HG03139 (cell line): ENCODE measurements around the gene CD22.

ENCODE experiments used
- ATAC-seq: cut with Tn5 transposase; IDR thresholded peaks from one replicate; pipeline ENCODE4 v1.9.1; 2021; ENCODE audit not compliant: unreplicated experiment

The CD22 gene

DNA sequence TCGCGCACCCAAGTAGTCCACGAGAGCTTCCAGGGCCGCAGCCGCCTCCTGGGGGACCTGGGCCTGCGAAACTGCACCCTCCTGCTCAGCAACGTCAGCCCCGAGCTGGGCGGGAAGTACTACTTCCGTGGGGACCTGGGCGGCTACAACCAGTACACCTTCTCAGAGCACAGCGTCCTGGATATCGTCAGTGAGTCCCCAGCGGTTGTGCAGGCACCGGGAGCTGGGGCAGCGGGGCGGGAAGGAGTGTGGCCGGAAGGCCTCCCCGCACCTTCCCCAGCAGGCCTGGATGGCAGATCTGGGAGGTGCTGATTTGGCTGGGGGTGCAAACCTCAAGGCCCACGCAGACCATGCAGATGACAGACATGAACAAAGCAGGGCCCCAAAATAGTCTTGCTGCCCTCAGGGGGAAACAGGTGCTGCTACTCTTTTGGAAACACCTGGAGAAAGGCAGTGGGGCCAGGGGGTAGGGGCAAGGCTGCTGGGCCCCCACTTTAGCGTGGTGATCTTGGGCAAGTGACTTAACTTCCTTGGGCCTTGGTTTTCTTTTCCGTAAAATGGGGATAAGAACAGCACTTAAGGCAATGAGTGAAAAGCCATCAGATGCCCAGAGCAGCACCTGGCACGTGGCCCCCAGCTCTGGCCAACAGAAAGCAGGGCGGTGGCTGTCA lies 33.1 kb upstream of the CD22 start:
- no peak for ATAC-seq

DNA sequence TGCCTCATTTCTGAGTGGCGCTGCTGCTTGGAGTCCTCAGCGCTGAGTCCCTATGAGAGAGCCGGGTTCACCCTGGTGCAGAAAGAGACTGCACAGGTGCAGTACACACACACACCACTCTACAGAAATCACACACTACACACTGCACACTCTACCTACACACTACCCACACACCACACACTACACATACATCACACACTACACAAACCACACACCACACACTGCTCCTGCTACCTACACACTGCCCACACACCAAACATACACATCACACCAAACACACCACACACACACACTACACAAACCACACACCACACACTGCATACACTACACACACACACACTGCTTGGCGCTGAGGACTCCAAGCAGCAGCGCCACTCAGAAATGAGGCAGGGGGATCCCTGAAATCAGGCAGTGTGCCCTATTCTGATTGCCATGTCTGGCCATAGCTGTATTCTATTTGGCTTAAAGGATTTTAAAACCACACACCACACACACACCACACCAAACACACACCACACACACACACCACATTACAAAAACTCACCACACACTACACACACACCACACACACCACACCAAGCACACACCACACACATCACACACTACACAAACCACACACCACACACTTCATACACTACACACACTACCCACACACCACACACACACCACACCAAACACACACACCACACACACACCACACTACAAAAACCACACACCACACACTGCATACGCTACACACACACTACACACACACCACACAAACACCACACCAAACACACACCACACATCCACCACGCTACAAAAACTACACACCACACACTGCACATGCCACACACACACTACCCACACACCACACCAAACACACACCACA lies 32.1 kb upstream of the CD22 start:
- no peak for ATAC-seq

DNA sequence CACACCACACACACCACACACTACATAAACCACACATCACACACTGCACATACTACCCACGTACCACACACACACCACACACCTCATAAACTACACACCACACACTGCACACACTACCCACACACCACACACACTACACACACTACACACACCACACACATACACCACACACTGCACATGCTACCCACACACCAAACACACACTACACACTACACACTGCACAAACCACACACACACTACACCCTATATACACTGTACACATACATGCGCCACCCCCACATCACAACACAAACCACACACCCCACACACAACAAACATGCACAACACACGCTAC lies 31.5 kb upstream of the CD22 start:
- ATAC-seq, result no peak

DNA sequence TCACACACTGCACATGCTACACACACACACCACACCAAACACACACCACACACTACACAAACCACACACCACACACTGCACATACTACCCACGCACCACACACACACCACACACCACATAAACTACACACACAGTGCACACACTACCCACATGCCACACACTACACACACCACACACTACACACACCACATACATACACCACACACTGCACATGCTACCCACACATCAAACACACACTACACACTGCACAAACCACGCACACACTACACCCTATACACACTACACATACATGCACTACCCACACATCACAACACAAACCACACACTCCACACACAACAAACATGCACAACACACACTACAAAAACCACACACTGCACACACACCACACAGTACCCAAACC lies 31.1 kb upstream of the CD22 start:
- no peak for ATAC-seq

DNA sequence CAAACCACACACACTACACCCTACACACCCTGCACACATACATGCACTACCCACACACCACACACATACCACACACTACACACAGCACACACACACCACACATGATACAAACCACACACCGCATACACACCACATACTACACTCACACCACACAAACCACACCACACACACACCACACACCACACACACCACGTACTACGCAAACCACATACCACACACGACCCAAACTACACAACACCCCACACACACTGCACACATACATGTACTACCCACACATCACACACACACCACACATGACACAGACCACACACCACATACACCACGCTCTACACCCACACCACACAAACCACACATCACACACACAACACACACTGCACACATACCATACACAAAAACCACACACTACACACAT lies 30.4 kb upstream of the CD22 start:
- no peak for ATAC-seq

DNA sequence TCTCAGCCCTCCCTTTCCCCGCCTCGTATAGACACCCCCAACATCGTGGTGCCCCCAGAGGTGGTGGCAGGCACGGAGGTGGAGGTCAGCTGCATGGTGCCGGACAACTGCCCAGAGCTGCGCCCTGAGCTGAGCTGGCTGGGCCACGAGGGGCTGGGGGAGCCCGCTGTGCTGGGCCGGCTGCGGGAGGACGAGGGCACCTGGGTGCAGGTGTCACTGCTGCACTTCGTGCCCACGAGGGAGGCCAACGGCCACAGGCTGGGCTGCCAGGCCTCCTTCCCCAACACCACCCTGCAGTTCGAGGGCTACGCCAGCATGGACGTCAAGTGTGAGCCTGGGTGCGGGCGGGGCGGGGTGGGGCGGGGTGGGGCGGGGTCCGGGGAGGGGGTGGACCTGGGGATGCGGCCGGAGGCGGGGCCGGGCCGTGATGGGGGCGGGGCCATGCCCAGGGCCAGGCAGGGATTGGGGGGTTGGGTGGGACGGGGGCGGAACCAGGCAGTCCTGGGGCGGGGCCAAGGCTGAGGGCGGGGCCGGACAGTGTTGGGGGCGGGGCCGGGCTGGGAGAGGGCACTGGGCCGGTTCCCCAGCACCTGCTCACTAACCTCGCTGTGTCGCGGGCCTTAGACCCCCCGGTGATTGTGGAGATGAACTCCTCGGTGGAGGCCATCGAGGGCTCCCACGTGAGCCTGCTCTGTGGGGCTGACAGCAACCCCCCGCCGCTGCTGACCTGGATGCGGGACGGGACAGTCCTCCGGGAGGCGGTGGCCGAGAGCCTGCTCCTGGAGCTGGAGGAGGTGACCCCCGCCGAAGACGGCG lies 29.3 kb upstream of the CD22 start:
- no peak for ATAC-seq

DNA sequence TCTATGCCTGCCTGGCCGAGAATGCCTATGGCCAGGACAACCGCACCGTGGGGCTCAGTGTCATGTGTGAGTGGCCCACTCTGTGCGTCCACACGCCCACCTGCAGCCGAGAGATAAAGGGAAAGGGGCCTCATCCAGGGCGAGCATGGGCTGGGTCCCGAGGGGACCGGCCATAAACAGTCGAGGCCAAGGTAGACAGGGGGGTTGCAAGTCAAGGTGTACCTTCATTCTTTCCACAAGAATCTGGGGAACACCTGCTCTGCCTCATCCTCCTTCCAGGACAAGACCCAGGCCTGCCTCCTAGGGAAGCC lies 28.7 kb upstream of the CD22 start:
- ATAC-seq, result no peak

DNA sequence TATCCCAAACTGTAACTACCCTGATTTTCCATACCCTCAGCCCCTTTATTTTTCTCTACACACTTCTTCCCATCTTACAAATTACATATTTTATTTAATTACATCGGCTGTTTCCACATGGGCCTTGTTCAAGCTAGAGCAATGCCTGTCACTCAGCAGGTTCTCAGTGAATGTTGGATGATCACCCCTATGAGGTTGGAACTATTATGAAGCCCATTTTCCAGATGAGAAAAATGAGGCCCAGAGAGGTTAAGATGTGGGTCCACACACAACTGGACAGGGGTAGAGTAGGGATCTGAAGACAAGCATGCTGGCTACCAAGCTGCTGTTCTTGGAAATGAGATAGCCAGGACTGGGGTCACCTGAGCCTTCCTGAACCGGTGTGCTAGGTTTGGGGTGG lies 27.0 kb upstream of the CD22 start:
- no peak for ATAC-seq

DNA sequence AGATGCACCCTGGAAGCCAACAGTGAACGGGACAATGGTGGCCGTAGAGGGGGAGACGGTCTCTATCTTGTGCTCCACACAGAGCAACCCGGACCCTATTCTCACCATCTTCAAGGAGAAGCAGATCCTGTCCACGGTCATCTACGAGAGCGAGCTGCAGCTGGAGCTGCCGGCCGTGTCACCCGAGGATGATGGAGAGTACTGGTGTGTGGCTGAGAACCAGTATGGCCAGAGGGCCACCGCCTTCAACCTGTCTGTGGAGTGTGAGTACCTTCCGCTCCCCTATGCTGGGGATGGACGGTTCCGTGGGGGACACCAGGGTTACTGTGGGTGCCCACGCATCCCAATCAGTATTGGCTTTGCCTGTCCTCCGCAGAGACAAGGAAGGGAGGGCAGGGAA lies 26.5 kb upstream of the CD22 start:
- ATAC-seq, result no peak

DNA sequence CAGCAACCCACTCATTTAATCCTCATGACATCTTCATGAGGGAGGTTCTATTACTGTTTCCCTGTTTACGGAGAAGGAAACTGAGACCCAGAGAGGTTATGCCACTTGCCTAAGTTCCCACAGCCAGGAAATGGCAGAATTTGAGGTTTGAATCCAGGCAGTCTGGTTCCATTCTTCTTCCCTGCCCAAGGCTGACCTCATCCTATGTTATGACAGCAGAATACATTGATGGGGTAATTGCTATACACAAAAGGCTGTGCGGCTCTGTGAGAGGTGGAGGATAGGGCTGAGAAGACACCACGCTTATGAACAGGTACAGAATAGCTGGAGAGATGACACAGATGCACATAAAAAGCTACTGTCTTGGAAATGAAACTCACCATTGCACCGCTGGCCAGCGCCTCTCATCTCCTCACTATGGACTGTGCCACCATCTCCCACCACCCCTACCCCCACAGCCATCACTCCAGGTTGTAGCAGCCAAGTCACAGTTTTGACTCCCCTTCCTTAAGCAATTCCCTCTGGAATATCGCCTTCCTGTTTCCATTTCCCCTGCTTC lies 25.6 kb upstream of the CD22 start:
- ATAC-seq, result no peak

DNA sequence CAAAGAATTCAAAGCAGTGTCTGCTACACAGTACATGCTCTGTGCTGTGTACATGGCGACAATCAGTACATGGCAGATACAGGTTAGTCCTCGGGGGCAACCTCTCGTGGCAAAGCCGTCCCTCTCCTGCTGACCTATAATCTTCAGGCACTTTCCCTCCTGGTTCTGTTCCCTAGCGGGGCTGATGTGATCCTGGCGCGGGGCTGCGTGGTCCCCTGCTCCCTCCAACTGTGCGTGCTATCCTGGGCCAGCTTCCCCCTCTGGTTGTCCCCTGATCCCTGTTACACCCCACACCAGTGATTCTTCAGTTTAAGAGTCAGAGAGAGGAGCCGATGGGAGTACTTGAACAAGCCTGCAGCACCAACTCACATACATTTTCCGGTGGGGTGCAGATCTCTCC lies 25.0 kb upstream of the CD22 start:
- no peak for ATAC-seq

DNA sequence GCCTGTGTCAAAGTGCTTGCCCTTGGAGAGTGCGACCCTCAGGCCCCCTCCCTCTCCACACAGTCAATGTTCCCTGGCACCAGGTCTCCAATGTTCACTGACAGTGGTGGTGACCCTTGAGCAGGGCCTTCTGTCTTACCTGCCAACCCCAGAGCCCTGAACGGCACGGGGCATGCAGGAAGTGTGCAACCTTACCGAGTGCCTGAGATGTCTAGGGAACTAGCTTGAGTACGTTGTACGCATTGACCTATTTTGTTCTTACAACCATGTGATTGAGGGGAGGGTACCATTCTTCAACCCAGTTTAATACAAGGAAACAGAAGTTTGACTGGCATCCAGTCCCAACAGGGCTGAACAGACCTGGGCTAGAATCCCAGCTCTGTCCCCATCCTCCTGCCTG lies 23.8 kb upstream of the CD22 start:
- no peak for ATAC-seq

DNA sequence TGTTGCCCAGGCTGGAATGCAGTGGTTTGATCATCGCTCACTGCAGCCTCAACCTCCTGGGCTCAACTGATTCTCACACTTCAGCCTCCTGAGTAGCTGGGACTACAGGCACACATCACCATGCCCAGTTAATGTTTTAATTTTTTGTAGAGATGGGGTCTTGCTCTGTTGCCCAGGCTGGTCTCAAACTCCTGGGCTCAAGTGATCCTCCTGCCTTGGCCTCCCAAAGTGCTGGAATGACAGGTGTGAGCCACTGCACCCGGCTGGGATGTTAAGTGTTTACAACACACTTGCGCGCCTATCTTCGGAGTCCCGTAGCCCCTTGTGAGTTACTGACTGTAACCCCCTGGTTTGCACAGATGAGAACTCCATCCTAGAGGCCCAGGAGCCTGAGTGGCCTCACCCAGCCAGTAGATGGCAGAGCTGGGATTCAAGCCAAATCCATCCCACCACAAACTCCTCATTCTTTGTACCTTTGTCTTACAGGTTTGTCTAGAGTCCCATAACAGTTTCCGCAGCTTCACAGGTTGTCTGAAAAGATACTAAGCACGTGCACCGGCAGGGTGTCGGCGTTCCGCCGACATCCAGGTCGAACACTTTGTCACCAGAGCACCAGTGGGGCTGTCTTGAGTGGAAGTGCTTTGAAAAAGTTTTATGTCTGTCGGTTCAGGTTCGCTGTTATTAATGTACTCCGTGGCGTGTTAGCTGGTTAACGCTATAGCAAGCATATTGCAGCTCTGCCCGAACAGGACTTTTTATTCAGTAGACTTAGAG lies 22.3 kb upstream of the CD22 start:
- ATAC-seq, result no peak

DNA sequence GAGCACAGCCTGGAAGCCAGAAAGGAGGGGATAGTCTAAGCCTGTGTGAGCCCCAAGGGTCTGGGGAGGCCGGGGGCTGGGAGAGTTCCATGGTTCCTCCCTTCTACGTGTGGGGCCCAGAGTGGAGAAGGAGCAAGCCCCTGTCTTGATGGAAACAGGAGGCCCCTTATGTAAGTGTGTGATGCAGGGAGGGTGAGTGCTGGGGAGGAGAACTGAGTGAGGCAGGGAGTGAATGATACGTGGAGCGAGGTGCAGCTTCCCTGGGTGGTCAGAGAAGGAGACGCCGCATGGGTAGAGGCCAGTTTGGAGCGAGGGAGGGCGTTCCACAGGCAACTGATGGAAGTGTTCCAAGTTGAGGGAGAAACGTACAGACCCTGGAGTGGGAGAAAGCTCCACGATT lies 21.1 kb upstream of the CD22 start:
- ATAC-seq, result no peak

DNA sequence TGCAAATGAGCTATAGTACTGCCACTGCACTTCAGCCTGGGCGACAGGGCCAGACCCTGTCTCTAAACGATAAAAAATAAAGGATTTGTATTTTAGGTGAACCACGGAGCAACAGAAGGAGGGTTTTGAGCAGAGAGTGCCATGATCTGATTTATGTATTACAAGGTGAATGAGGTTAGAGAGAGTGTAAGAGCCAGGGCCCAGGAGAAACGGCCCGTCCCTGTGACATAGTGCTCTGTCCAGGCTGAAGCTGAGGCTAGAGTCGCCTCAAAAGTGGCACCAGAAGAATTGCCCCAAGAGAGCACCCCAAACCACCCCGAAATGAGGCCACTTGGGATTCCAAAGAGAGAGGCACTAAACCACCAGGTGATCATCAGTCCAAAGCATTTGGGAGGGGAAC lies 20.1 kb upstream of the CD22 start:
- ATAC-seq, result no peak

DNA sequence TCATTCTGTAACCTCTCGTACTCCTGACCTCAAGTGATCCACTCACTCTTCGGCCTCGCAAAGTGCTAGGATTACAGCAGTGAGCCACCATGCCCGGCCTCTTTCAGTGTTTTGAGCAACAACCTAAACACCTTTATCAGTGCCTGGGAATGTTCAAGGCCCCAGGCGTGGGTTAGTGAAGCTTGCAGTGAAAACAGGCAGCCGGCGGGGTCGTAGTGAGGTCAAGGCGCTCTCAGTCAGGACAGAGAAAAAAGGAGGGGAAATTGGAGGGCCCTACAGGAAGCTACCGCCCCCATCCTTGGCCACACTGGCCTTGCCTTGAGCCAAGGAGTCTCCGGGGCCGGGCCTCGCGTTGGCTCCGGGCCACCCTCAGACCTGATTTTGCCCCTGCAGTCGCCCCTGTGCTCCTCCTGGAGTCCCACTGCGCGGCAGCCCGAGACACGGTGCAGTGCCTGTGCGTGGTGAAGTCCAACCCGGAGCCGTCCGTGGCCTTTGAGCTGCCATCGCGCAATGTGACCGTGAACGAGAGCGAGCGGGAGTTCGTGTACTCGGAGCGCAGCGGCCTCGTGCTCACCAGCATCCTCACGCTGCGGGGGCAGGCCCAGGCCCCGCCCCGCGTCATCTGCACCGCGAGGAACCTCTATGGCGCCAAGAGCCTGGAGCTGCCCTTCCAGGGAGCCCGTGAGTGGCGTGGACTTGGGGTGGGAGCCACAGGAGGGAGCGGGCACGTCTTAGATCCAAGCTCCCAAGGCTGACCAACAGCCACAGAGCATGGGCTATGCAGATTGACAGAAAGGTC lies 19.3 kb upstream of the CD22 start:
- no peak for ATAC-seq

DNA sequence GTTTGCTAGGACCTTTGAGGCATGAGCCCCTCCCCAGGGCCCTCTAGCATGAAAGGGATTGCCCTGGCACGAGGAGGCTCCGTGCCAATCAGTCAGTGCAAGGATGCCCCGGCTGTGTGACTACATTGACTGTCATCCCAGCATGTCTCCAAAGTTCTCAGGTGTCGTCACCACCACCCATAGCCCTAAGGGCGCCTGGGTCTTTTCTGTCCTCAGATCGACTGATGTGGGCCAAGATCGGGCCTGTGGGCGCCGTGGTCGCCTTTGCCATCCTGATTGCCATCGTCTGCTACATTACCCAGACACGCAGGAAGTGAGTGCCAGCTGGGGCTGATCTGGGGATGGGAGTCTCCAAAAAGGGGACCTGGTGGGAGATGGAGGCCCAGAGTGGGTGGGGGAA lies 18.7 kb upstream of the CD22 start:
- ATAC-seq, result no peak

DNA sequence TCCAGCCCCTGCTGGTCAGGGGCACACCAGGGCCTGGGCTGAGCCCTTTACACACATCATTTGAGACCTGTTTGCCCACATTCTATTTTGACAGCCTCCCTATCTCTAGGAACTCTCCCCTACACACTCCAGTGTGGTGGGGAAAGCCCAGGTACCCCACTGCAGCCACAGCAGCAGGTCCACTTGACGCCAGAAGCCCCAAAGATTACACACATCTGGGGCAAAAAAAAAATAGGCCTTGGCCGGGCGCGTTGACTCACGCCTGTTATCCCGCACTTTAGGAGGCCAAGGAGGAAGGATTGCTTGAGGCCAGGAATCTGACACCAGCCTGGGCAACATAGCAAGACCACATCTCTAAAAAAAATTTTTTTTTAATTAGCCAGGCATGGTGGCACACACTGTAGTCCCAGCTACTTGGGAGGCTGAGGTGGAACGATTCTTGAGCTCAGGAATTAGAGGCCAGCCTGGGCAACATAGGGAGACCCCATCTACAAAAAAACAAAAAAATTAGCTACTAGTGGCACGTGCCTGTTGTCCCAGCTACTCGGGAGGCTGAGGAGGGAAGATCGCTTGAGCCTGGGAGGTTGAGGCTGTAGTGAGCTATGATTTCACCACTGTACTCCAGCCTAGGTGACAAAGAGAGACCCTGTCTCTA lies 18.0 kb upstream of the CD22 start:
- no peak for ATAC-seq

DNA sequence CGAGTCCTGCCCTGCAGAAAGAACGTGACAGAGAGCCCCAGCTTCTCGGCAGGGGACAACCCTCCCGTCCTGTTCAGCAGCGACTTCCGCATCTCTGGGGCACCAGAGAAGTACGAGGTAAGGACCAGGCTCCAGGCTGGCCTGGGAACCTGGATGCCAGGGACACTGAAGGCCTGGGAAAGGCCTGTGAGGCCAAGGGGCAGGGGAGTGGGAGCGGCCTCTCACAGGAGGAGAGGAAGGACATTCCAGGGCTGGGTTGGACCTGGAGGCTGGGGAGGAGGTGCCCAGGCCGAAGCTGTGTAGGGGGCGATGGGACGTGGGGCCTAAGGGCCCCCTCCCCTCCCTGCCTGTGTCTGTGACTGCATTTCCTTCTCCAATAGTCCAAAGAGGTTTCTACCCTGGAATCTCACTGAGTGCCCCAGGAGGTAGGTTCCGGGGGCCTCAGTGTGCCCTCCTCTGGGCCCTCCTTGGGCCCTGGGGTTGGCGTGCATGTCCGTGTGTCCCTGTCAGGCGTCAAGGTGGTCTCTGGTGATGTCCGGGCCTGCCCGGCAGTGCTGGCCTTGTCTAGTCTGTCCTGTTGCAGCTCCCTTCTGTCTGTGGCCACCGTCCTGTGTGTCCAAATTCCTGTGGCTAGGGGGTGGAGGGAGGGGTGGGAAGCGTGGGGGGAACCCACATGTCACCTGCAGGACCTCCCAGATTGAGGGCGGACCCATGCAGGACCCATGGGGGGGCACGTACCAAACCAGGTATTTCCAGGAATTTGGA lies 16.9 kb upstream of the CD22 start:
- no peak for ATAC-seq
